HCT116 (cell line): ENCODE measurements around the gene CDC42EP2. TPM values are rescaled to one million over a fixed set of nuclear protein-coding genes. Genes with fewer than 3 reads are reported as not detected.
A peak's percentile ranks its signal among the peaks of the same experiment; 100 is the strongest.

Experiments
- ATAC-seq: fragments of 200-7000 bp; cut with Tn5 transposase; 2 replicates; pipeline ENCODE4 v1.9.1; 2020; ENCODE audit warnings: mild to moderate bottlenecking, moderate library complexity
- BruUV-seq: library from RNA; stranded (reverse); fragments of 400-500 nt; replicated peaks from 2 replicates; lab custom pipeline; 2021; lab: Mats Ljungman, UMichigan
- CTCF ChIA-PET: fragments of 300-600 bp; sonication (Branson Sonifier 250); formaldehyde crosslinking; loops from one replicate; lab custom pipeline; 2021; ENCODE audit warnings: antibody characterized with exemption; lab: Charles Lee
- POLR2A ChIA-PET: fragments of 300-600, 350-600 bp; sonication (Branson Sonifier 250); formaldehyde crosslinking; loops from one replicate; lab custom pipeline; 2021; ENCODE audit warnings: antibody characterized with exemption; lab: Charles Lee
- RAD21 ChIA-PET, 2 experiments: fragments of 300-600 bp; sonication (Branson Sonifier 250); formaldehyde crosslinking; loops; one replicate each; lab custom pipeline; 2023; ENCODE audit warnings: low total read pairs in 2 of 2; ENCODE audit not compliant: uncharacterized antibody in 2 of 2, unreplicated experiment in 2 of 2, low non-redundant PET in 1 of 2; lab: Charles Lee
- DNase-seq: peaks from one replicate; pipeline ENCODE4 v3.0.0-alpha.2; 2010; ENCODE audit warnings: low read depth, low spot score
- H2AFZ ChIP-seq: fragments of 200-600 bp; shearing (Covaris generic), sonication (generic); 2 replicates; pipeline ENCODE4 v1.6.1; 2017; ENCODE audit warnings: low read depth, mixed run types, mixed read lengths, antibody characterized with exemption, low read length; ENCODE audit not compliant: poor library complexity, severe bottlenecking
- H3K27ac ChIP-seq: 2 replicates; pipeline ENCODE4 v1.5.1; 2012; ENCODE audit warnings: low read depth, low read length
- H3K27me3 ChIP-seq: fragments of 200-600 bp; sonication (generic); 2 replicates; pipeline ENCODE4 v1.6.1; 2016; ENCODE audit warnings: mixed run types, low read length, mixed read lengths; ENCODE audit not compliant: insufficient read depth
- H3K36me3 ChIP-seq, 2 experiments: fragments of 200-500 bp in 1 of 2; fragments of 200-600 bp in 1 of 2; sonication (Bioruptor generic) in 1 of 2; sonication (generic) in 1 of 2; 2 replicates each; pipeline versions ENCODE4 v1.5.1 to v1.6.1; 2014 to 2016; ENCODE audit warnings: low read length in 2 of 2, inconsistent platforms in 1 of 2, mixed read lengths in 1 of 2, mixed run types in 1 of 2; ENCODE audit not compliant: insufficient read depth in 2 of 2, control insufficient read depth in 1 of 2
- H3K4me1 ChIP-seq, 2 experiments: fragments of 200-600 bp in 1 of 2; sonication (generic) in 1 of 2; 2 replicates each; pipeline versions ENCODE4 v1.5.1 to v1.6.1; 2012 to 2017; ENCODE audit warnings: low read length in 2 of 2, inconsistent platforms in 1 of 2, mild to moderate bottlenecking in 1 of 2, mixed read lengths in 1 of 2, mixed run types in 1 of 2, moderate library complexity in 1 of 2; ENCODE audit not compliant: insufficient read depth in 2 of 2, control insufficient read depth in 1 of 2
- H3K4me2 ChIP-seq: fragments of 200-600 bp; sonication (generic); 2 replicates; pipeline ENCODE4 v1.6.1; 2017; ENCODE audit warnings: mixed run types, low read length, mixed read lengths
- H3K4me3 ChIP-seq, 2 experiments: fragments of 200-600 bp in 1 of 2; sonication (generic) in 1 of 2; replicated peaks in 1 of 2; 2 replicates each; pipeline ENCODE4 v1.5.1; 2011 to 2016; ENCODE audit warnings: low read length in 2 of 2, control low read depth in 1 of 2, low read depth in 1 of 2, mild to moderate bottlenecking in 1 of 2, mixed read lengths in 1 of 2, mixed run types in 1 of 2
- H3K79me2 ChIP-seq: fragments of 200-600 bp; sonication (generic); 2 replicates; pipeline ENCODE4 v1.6.1; 2017; ENCODE audit warnings: mild to moderate bottlenecking, mixed run types, low read length, moderate library complexity, mixed read lengths; ENCODE audit not compliant: insufficient read depth
- H3K9ac ChIP-seq: fragments of 200-600 bp; sonication (generic); 2 replicates; pipeline ENCODE4 v1.6.1; 2016; ENCODE audit warnings: low read length, mixed read lengths
- H3K9me2 ChIP-seq: fragments of 200-600 bp; sonication (generic), shearing (Covaris generic); 2 replicates; pipeline ENCODE4 v1.6.1; 2017; ENCODE audit warnings: mixed run types, mild to moderate bottlenecking, moderate library complexity; ENCODE audit not compliant: insufficient read depth
- H3K9me3 ChIP-seq, 2 experiments: fragments of 200-500 bp in 1 of 2; fragments of 200-600 bp in 1 of 2; sonication (Bioruptor generic) in 1 of 2; sonication (generic) in 1 of 2; 2 replicates each; pipeline ENCODE4 v1.6.1; 2014 to 2017; ENCODE audit warnings: low read length in 2 of 2, mixed read lengths in 2 of 2, inconsistent platforms in 1 of 2, low read depth in 1 of 2, mild to moderate bottlenecking in 1 of 2, mixed run types in 1 of 2, moderate library complexity in 1 of 2; ENCODE audit not compliant: control insufficient read depth in 1 of 2, insufficient read depth in 1 of 2
- H4K20me1 ChIP-seq: fragments of 200-600 bp; sonication (generic), shearing (Covaris generic); 2 replicates; pipeline ENCODE4 v1.6.1; 2017; ENCODE audit warnings: mixed run types, mild to moderate bottlenecking, moderate library complexity; ENCODE audit not compliant: insufficient read depth
- ATF3 ChIP-seq: IDR thresholded peaks from 2 replicates; pipeline ENCODE4 v1.6.1; 2012
- CBX3 ChIP-seq: IDR thresholded peaks from 2 replicates; pipeline ENCODE4 v1.6.1; 2012; ENCODE audit warnings: low read depth
- CEBPB ChIP-seq: IDR thresholded peaks from 2 replicates; pipeline ENCODE4 v1.6.1; 2012; ENCODE audit warnings: low read depth
- CTCF ChIP-seq, 3 experiments: fragments of 200-600 bp in 1 of 3; sonication (generic) in 1 of 3; IDR thresholded peaks in 2 of 3; conservative IDR thresholded peaks in 1 of 3; 2 replicates each; pipeline ENCODE4 v1.5.1; 2012 to 2017; ENCODE audit warnings: low read depth in 2 of 3, low read length in 2 of 3, antibody characterized with exemption in 1 of 3, borderline replicate concordance in 1 of 3, control low read depth in 1 of 3, mild to moderate bottlenecking in 1 of 3, mixed read lengths in 1 of 3, mixed run types in 1 of 3, moderate library complexity in 1 of 3; ENCODE audit not compliant: insufficient read depth in 1 of 3
- ELF1 ChIP-seq: IDR thresholded peaks from 2 replicates; pipeline ENCODE4 v1.6.1; 2012; ENCODE audit warnings: low read depth, borderline replicate concordance
- EZH2 ChIP-seq: fragments of 200-600 bp; sonication (generic); IDR thresholded peaks from 2 replicates; pipeline ENCODE4 v1.6.1; 2017; ENCODE audit warnings: antibody characterized with exemption, mixed run types
- EZH2phosphoT487 ChIP-seq: fragments of 200-600 bp; IDR thresholded peaks from 2 replicates; pipeline ENCODE4 v1.6.1; 2018; ENCODE audit warnings: antibody characterized with exemption, borderline replicate concordance
- FOSL1 ChIP-seq: IDR thresholded peaks from 2 replicates; pipeline ENCODE4 v1.6.1; 2012; ENCODE audit warnings: low read depth
- JUND ChIP-seq: IDR thresholded peaks from 2 replicates; pipeline ENCODE4 v1.6.1; 2012
- MAX ChIP-seq: IDR thresholded peaks from 2 replicates; pipeline ENCODE4 v1.6.1; 2012
- POLR2A ChIP-seq: IDR thresholded peaks from 2 replicates; pipeline ENCODE4 v1.7.0; 2011; ENCODE audit warnings: borderline replicate concordance; ENCODE audit not compliant: insufficient read depth, insufficient read length; ENCODE audit errors: extremely low read depth
- POLR2AphosphoS5 ChIP-seq: IDR thresholded peaks from 2 replicates; pipeline ENCODE4 v1.6.1; 2011; ENCODE audit warnings: mild to moderate bottlenecking, low read depth, low read length, moderate library complexity
- SIN3A ChIP-seq: IDR thresholded peaks from 2 replicates; pipeline ENCODE4 v1.6.1; 2012; ENCODE audit warnings: low read depth
- SP1 ChIP-seq: IDR thresholded peaks from 2 replicates; pipeline ENCODE4 v1.6.1; 2012; ENCODE audit warnings: low read depth
- SRF ChIP-seq: IDR thresholded peaks from 2 replicates; pipeline ENCODE4 v1.6.1; 2012; ENCODE audit warnings: low read depth
- TCF7L2 ChIP-seq: IDR thresholded peaks from 2 replicates; pipeline ENCODE4 v1.7.0; 2011; ENCODE audit warnings: borderline replicate concordance, inconsistent platforms; ENCODE audit not compliant: insufficient read depth, insufficient read length; ENCODE audit errors: extremely low read depth
- ZBTB33 ChIP-seq: IDR thresholded peaks from 2 replicates; pipeline ENCODE4 v1.6.1; 2011; ENCODE audit warnings: mild to moderate bottlenecking, low read length, moderate library complexity; ENCODE audit not compliant: insufficient replicate concordance; ENCODE audit errors: extremely low read depth
- ZFX ChIP-seq: fragments of 450-650 bp; IDR thresholded peaks from 2 replicates; pipeline ENCODE4 v1.6.1; 2017
- ZNF274 ChIP-seq: fragments of 200-500 bp; sonication (Bioruptor generic); IDR thresholded peaks from 2 replicates; pipeline ENCODE4 v1.6.1; 2014; ENCODE audit warnings: mild to moderate bottlenecking, low read depth, low read length, inconsistent platforms
- intact Hi-C: fragments of 100-400 bp; cut with micrococcal nuclease; formaldehyde crosslinking; loops from 2 replicates; pipeline ENCODE4 v1.10.0; 2022
- total RNA-seq: library from RNA; stranded (reverse); gene quantifications from one replicate; pipeline ENCODE4 v1.2.1, GENCODE V29; 2021; ENCODE audit not compliant: unreplicated experiment

Gene CDC42EP2
- total RNA-seq, 1 experiment from 2014 or later: 15.4 TPM

- no peak for TF ChIP-seq TCF7L2
- no peak for TF ChIP-seq FOSL1
- no peak for TF ChIP-seq CTCF (IDR thresholded peaks at IDR 0.05 in 2 of 3, conservative IDR thresholded peaks at IDR 0.05 in 1 of 3; ENCODE audit: borderline replicate concordance in 1 of 3, insufficient read depth in 1 of 3, low read depth in 2 of 3, low read length in 2 of 3)
- TF ChIP-seq, all 23 proteins: peak for 0
Measured at GRCh38 chr11:65353376-65353775, 38.7 kb downstream of the CDC42EP2 start (continued).

- Histone ChIP-seq H3K4me1 (peaks cover 3 to 20% of the 10 kb centered on the region in 2 experiments; a peak in 2 of 4 replicates), H3K27me3 (no peaks in the 10 kb centered on the region), H3K9me3 (no peaks in the 10 kb centered on the region), H3K36me3 (peaks cover 16 to 18% of the 10 kb centered on the region in 2 experiments), H3K4me3 (peak overlapping the region in 1 of 2 experiments; percentile 60; a peak in 2 of 4 replicates), H3K27ac (peak overlapping the region; percentile 43), H3K9me2 (no peaks in the 10 kb centered on the region), H3K4me2 (peak overlapping the region; percentile 87), H2AFZ (no peak overlapping the region), H4K20me1 (no peaks in the 10 kb centered on the region), H3K9ac (peak overlapping the region; percentile 50; the same call in 1 of the 2 replicates), H3K79me2 (no peaks in the 10 kb centered on the region)
- intact Hi-C loops: no loop called here
- no peak for TF ChIP-seq TCF7L2
- TF ChIP-seq JUND: no peak
- TF ChIP-seq EZH2: no peak
- TF ChIP-seq CEBPB: no peak
- no peak for TF ChIP-seq POLR2AphosphoS5
- TF ChIP-seq ZNF274: no peak
- TF ChIP-seq SP1: no peak
- TF ChIP-seq ATF3: no peak
- TF ChIP-seq ZFX: no peak
- no peak for TF ChIP-seq MAX
- no peak for TF ChIP-seq SRF
- no peak for TF ChIP-seq POLR2A
- TF ChIP-seq ZBTB33: no peak
- TF ChIP-seq ELF1: no peak
- no peak for TF ChIP-seq EZH2phosphoT487
- TF ChIP-seq CBX3: no peak
- no peak for TF ChIP-seq FOSL1
- TF ChIP-seq SIN3A: no peak
- TF ChIP-seq CTCF (IDR thresholded peaks at IDR 0.05 in 2 of 3, conservative IDR thresholded peaks at IDR 0.05 in 1 of 3; ENCODE audit: borderline replicate concordance in 1 of 3, insufficient read depth in 1 of 3, low read depth in 2 of 3, low read length in 2 of 3): no peak
- no TSS peak for BruUV-seq
- ATAC-seq: no peak
- ChIA-PET CTCF (interaction anchor here (1.5 to 5.6 kb wide), 3 partner anchors 20 to 154 kb away, joined by 5 to 49 read pairs (median 5); partner anchors contain the start of gene DPF2), POLR2A (interaction anchor here (0.7 to 0.8 kb wide), 2 partner anchors 24 to 153 kb away, joined by 3 read pairs; no protein-coding TSS in a partner anchor), RAD21 (no interaction called here)
- no peak for DNase-seq
Measured at GRCh38 chr11:65353900-65354264, 39.2 kb downstream of the CDC42EP2 start.
